GM21786 (cell line): ENCODE results near the gene LDLRAD4.
"Not testable (repeated sequence)": the region's sequence is repeated elsewhere in the genome, so short reads cannot be mapped to it uniquely, and the experiment has no call there.

ENCODE experiments used
- ATAC-seq: cut with Tn5 transposase; IDR thresholded peaks from one replicate; pipeline ENCODE4 v1.9.1; 2021; ENCODE audit not compliant: unreplicated experiment

Gene LDLRAD4

DNA sequence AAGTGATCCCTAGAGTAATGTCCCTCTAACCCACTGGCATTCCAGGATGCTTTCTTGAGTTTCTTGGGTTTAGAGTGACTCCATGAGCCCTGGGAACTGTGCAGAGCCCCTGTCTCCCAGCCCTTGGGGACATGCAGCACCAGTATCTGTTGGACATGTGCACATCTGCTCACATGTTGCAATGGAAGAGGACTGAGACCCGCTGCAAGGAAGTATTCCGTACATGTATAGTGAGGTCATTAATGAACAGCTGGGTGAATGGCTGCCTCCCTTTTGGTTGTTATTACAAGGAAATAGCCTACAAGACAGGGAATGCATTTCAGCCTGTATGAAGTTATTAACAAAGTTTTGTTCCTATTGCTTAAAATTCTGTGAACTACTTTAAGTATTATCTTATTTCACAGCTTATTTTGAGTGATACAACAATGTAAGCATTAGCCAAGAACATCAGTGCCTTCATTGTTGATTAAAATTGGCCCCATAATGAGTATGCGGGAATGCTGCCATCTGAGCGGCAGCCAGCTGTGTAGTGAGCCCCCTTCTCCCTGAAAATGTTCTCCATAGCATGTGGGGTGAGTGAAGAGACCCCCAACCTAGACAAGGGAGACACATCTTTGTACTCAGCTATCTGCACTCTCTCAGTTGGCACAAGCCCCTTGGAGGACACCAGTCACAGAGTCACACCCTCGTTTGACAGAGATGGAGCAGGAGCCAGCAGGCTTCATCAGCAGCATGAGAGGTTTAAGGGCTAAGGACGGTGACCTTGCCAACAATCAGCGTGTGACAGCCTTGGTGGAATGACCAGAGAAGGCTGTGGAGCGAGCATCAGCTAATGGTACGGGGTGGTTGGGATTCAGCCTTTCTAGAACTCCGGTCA, 420.4 kb downstream of the LDLRAD4 start:
- ATAC-seq = no peak

DNA sequence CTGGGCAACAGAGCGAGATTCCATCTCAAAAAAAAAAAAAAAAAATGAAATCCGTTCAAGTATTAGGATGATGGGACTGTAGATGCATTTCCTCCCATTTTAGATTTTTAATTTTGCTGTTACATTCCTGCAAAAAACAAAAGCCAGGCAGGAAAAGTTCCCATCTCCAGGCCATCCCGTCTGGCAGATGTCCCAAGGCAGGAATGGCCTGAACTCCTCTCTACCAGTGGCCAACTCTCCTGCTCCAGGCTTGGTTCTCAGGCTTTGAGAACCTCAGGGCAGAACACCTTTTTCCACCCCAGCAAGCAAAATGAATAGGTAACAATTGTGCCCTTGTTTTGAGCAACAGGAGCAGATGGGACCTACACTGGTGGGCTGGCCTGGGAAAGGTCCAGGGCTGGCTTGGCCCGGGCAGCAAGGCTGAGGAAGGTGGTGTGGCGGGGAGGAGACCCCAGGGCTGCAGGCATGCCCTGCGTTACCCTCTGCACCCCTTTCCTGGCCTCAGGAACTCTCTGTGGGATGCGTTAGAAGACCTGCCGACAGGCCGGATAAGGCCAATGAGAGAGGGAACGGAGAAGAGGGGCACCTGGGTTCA, 421.8 kb downstream of the LDLRAD4 start:
- no peak for ATAC-seq

DNA sequence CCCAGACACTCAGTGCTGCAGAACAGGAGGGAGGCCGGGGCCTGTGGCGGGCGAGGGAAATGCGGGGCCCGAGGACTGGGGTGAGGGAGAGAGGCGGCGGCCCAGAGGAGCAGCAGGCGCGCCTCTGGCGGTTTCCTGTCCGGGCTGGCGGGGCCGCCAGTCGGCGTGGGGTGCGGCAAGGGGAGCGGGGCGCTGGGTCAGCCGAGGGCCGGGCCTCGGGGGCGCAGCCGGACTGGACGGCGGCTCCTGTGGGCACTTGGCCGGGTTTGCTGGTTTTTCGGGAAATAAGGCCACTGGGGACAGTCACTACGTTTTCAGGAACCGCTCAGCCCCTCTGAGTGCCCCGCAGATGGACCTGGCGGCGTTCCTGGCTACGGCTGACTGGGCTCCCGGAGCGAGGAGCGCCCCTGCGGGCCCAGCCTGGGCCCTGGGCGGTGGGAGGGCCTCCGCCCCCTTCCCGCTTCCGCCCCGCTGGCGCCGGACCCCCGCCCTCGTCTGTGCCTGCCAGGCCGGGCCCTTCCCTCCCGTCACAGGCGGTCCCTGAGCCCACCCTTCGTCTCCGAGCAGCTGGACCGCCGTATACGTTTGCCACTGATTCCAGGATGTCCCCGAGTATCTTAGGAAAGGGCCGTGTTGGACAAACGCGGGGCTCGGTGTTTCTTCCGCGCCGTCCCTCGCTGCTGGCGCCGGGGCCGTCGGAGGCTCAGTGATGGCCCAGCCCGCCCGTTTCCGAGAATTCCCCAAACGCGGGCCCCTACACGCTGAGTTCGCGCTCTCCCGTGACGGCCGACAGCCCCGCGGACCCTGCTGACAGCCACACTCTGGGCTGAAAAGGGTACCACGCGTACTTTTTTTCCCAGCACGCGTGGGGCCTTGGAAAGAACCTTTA, 423.2 kb downstream of the LDLRAD4 start:
- no peak for ATAC-seq

DNA sequence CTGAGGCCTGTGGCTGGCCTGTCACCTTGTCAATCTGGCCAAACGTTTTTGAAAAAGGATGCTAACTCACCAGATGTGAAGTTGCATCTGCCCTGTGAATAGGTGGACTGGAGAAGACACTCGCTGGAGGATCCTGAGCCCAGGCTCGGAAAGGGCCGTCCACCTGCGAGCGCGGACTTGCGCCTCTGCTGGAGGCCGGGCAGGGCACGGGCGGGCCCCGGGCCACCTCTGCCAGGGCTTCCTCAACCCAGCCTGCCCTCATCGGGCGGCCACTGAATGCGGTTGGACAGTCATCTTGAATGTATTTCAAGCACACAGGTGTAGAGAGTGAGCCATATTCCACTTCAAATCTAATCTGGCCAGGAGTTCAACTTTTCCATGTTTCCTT, 423.9 kb downstream of the LDLRAD4 start:
- ATAC-seq = no peak

DNA sequence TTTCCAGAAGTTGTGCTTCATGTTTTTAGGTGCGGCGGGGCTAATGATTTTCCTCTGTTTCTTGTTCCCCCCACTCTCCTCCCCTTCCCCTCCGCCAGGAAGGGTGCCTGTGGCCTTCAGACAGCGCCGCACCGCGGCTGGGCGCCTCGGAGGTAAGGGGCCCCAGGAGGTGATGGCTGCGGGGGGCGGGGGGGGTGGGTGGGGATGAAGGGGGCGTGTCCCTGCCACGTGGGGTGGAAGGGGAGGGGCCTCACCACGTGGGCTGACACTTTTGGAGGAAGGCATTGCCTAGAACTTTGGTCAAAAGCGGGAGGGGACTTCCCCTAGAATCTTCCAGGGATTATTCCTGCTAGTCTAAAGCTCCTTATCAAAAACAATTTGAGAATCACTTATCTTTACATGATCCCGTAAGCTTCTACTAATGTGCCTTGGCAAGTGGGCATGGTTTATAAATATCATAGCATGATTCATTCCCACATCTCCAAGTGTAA, 424.7 kb downstream of the LDLRAD4 start:
- no peak for ATAC-seq

DNA sequence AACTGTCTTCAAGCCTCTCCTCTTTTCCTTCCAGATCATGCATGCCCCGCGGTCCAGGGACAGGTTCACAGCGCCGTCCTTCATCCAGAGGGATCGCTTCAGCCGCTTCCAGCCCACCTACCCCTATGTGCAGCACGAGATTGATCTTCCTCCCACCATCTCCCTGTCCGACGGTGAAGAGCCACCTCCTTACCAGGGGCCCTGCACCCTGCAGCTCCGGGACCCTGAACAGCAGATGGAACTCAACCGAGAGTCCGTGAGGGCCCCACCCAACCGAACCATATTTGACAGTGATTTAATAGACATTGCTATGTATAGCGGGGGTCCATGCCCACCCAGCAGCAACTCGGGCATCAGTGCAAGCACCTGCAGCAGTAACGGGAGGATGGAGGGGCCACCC, 426.5 kb downstream of the LDLRAD4 start:
- no peak for ATAC-seq

DNA sequence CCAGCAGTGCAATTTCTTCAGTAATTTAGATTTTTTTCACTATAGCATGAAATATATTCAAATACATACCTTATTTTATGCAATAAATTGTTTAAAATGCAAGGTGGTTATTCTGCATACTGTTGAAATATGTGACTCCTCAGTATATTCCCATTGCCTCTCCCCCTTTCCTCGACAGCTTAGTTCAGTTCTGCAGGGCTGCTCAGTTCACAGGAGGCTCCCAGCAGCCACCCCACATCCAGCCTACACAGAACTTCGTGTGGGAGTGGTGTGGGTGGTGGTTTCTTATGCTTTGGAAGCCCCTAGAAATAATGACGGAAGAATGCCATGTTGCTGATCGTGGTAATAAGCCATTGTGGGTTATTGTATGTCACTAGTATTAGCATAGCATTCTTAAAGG, 428.1 kb downstream of the LDLRAD4 start:
- ATAC-seq = no peak

DNA sequence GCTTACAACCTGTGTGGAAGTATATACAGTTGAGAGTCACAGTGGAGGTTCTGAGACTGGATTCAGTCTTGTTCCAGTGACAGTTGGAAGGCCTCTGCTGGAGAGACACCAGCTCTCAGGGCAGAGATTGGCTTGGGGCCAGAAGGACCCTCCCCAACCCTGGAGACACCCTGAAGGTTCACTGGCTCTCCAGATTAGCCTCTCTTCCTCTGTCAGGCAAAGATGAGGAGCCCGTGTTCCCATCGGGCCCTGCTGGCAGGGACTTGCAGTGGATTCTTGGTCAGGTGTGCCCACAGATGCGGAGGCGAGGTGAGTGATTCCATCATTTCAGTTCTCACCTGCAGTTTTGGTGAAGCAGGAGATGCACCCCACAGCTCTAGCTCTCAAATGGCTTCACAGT, 429.2 kb downstream of the LDLRAD4 start:
- no peak for ATAC-seq

DNA sequence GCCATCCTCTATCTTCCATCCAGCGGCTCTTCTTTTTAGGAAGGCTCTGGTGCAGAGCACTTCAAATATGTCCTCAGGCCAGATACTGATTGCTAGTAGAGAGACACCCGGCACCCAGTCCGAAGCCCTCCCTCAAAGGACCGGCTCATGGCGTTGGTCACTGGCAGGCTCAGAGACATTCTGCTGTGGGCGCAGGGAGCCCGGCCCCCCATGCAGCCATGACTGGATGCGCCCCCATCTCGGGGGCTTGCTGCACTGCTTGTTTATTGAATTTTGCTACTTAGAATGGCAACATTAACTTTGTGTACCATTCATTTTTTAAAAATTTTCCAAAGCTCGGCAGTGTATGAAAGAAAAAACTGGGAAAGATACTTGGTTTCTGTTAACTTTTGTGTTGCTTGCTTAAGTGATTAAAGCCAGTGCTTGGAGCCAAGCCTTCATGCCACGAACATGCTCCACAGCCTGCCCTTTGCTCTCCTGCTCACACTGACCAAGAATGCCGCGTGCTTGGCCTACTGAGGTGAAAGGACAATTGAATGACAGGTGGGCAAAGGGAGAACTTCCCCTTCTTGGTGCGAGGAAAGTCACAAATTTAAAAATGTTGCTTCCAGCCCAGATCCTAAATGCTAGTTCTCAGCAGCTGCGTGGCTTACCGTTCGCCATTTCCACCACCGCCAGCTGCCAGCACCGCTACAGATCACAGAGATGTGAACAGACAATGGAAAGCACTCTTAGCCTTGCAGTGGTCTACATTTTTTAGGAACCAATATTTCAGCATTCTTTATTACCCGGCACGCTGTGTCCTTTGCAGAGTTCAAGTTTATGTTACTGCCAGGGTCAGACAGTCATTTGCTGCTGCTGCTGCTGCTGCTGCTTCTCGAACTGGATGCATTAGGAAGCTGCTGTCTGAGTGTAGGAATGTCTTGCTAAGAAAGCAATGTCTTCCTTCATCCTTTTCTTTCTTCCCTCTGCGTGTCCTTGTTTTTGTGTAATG, 431.1 kb downstream of the LDLRAD4 start:
- no peak for ATAC-seq

DNA sequence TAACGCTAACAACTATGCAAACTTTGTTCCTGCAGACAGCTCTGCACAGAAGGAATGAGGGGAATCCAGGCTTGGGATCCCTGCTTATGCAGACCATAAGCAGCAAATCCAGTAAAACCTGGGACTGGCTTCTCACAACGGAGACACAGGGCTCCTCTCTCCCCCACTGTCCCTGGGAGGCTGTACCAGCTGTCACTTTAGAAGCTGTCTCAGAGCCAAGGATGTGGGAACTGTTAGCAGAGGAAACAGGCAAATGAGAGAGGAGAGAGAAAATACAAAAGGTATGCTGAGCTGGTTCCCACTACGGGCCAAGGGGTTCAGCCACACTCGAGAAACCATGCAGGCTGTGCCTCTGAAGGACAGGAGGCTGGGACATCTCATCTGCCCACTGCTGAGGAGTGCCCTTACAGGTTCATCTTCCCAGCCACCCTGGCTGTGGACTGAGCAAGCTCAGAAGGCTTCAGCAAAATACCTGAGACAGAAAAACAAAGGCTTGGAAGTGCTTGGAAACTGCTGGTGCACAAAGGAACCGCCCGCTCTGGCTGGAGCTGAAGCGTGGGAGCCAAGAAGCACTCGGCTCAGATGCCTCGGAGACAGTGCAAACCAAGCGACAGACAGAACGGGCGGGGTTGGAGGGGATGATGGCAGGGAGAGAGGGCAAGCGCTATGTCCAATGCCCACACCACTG, 435.3 kb downstream of the LDLRAD4 start:
- no peak for ATAC-seq

DNA sequence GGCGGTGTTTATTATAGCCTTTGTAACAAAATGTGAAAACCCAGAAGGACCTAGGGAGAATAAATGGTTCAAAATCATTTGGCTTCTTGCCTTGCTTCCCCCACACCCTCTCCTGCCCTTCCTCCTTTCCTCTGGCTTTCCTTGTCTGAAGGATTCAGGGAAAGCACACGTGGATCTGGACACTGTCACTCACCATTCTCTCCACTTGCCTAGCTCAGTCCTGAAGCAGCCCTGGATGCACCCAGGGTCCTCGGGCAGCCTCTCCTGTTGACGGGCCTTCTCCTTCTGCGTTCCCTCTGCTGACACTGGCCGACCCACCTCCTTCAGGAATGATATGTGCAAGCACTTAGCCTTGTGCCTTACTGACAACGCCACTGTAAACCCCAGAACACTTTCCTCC, 439.4 kb downstream of the LDLRAD4 start:
- no peak for ATAC-seq

DNA sequence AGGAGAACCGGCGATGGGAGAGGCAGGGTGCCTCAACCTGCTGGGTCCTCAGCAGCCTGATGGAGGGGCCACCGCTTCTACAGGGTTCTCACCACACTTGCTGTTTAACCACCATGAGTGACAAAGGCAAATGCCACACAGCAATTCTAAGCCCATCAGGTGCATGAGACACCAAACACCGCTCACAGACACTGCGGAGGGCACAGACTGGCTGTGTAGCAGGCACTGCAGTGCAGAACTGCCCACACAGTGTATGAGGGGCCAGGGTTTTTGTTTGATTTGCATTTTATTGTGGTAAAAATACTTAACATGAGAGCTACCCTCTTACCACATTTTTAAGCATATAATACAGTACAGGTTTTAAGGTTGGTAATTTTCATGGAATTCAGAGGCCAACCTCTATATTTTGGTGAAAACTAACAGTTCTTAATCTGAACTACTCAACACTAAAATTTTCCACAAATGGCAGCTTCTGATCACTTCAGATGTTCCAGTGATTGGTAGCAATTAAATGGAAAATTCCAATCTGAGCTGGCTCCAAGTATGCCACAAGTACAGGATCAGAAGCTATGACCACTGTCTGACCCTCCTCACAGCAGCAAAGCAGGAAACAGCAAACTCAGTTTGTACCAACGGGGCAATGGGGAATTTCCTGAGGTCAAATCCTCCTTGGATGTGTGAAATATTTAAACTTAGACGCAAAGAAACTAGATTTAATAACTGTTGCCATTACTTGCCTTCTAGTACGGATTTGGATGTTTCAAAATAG, 440.1 kb downstream of the LDLRAD4 start:
- ATAC-seq = no peak

DNA sequence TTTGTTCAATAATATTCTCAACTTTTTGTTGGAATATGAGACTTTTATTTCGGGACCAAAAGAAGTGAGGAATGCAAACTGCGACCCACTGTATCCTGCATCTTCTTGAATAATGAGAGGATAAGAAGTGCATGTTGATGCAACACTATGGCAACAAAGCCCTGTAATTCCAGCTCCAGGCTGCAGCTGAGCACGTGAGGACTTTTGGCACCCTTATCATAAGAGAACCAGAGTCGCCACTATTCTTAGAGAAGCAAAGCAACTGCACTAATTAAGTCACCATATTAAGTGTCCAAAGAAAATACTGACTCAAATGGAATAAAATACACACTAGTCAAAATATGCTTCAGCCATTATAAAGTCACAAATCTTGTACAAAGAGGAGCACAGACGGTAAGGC, 441.9 kb downstream of the LDLRAD4 start:
- no peak for ATAC-seq

DNA sequence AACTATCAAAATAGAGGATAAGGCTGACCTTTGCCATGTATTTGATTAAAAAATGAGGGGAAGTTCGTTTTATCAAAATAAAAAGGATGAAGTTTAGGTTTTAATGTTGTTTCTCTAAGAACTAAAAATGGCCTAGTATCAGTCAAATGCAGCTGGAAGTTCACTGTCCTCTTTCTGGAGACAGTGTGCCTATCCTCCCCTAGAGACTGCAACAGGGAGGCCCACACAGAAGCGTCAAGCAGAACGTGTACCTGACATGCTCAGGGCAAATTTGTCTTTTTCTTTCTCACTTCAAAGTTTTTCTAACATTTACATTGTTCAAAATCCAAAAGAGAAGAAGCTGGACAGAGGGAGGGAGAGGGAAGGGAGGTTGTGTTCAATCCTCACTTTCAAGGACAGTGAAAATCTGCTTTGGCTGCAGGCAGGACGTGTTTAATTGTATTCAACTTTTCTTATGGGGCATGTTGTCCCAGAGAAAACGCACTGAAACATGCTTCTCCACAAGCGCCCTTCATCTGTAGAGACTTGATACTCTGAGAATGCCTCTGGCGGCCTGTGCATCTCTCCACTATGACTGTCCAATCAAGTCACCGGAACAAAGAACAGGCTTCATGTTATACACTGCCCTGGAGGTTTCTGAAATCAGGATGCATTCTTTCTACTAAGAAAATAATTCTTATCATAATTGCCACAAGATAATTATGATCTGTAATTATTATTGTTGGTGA, 442.7 kb downstream of the LDLRAD4 start:
- no peak for ATAC-seq

DNA sequence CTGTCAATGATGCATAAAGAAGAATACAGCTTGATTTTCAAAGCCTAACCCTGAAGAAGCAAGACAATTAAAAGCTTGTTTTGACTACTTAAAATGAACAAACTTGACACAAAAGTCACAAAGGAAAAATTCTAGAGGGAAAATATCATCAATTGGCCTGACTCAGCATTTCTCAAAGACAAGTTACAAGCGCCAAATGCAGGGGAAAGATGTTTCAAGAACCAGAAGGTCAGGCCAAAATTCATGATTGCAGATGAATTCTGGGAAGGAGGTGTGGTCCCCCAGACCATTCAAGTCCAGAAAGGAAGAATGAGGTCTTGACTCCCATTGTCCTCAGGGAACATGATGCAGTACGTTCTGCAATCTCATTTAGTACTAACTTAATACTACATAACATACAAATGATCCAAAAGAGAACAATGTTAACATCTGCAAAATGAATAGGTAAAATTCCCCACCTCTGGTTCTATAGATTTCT, 443.3 kb downstream of the LDLRAD4 start:
- ATAC-seq = no peak

DNA sequence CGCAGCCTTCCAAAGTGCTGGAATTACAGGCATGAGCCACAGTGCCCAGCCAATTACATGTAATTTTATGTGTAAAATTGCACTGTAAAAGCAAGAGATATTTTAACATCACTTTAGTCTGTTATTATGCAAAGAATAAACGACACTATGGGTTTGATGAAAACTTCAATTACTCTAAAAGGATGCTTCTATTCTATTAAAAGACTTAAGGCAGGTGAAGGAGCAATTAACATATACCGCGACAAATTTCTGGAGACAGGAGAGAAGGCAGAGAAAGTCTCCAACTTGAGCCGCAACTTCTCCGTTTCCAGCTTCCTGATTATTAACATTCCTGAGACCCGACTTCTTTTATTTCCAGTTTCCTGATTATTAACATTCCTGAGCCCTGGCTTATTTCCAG, 454.1 kb downstream of the LDLRAD4 start:
- no peak for ATAC-seq

DNA sequence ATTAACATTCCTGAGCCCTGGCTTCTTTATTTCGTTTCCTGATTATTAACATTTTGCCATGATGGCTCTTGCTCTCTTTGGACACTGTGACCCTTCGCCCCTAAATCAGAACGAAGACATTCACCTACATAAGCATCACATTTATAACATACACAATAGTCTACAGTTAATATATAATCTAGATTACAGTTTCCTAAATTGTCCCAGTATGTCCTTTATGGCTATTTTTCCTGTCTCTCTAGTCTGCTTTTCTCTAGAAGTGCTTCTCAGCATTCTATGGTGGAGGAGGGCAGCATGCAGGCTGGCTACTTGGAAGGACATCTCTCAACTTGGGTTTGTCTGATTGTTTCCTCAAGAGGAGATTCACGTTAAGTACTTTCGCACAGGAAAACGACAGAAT, 457.9 kb downstream of the LDLRAD4 start:
- no peak for ATAC-seq

DNA sequence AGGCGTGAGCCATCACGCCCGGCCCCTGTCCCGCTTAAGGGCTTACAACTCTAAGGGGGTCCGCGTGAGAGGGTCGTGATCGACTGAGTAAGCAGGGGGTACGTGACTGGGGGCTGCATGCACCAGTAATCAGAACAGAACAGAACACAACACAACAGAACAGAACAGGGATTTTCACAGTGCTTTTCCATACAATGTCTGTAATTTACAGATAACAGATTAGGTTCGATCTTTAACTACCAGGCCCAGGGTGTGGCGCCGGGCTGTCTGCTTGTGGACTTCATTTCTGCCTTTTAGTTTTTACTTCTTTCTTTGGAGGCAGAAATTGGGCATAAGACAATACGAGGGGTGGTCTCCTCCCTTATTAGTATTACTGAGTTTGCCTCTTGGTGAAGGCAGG, 458.8 kb downstream of the LDLRAD4 start:
- not testable (repeated sequence) for ATAC-seq
